HG03571 (cell line): ENCODE data around the gene TMEM167A.

Experiments
- ATAC-seq: cut with Tn5 transposase; IDR thresholded peaks from one replicate; pipeline ENCODE4 v1.9.1; 2021; ENCODE audit not compliant: unreplicated experiment

Gene TMEM167A, protein sequence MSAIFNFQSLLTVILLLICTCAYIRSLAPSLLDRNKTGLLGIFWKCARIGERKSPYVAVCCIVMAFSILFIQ

DNA sequence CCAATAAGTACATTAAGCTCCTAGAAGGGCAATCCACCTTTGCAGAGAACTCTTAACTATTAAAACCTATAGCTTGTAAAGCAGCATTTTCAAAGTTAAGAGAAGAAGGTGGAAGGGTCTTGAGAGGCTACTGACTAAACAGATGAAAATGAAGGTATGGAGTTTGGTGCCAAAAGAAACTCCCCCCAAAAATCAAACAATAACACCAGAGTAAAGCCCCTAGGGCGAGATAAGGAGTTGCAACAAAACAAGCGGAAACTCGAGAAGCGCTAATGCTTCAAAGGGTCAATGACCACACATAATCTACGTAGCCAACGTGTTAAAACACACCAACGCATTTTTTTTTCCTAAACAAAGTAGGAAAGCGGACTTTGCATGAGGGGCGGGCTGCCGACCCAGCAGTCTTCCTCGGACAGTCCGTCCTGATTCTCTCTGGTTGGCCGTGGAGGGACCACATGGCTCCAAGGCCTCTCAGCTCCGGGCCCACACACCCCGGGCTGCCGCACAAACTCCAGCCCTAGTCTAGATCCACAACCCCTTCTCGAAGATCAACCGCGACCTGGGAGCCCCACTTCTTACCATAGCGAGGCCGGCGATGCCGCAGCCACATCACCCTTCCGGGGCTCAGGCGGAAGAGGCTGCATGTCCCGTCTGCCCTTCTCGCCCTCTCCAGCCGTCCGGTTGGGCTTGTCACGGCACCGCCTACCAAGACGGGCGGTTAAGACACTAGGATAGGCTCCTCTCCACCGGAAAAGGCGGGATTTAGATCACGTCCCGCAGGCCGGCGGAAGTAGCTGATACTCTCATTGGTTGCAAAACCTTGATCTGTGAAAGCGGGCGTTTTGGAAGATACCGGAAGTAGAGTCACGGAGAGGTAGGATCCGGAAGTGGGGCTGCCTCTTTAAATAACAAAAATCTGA, at the start of gene TMEM167A, which contains the start of gene XRCC4:
TSS of gene TMEM167A (minus strand) at position 653 of the 920 bp plus-strand sequence. CDS start at position 582, 71 bp downstream.
TSS of gene XRCC4 (plus strand) at position 806 of the 920 bp plus-strand sequence. CDS start 27,373 bp downstream, outside the sequence.
- ATAC-seq = peak; percentile 99

DNA sequence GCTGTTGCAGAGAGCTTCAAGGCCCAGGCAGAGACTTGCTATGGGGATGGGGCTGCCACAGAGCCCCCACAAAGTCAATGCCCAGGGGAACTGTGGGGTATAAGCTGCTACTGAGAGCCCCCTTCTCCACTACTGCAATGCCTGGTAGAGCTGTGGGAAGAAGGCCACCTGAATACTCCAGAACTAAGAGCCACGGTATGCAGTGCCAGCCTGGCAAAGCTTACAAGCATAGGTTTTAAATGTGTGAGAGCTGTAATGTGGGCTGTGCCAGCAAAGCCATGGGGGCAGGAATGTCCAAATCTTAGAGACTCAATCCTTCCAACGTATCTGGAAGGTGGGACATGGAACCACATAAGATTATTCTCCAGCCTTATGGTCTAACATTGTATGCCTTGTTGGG, 49.3 kb upstream of the TMEM167A start:
- ATAC-seq = no peak

GRCh38 chr5:83125560-83125959, 48.4 kb upstream of the TMEM167A start:
- ATAC-seq = no peak

DNA sequence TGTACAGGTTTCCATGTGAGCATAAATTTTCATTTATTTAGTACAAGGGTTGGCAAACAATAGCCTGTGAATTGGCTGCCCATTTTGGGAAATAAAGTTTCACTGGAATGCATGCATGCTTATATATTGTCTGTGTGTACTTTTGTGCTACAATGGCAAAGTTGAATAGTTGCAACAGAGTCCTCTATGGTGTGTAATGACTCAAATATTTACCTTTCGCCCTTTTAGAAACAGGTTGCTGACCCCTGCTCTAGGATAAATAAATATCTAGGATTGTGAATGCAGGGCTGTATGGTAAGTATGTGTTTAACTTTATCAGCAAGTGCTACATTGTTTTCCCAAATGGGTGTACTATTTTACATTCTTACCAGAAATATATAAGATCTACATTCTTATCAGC, 47.4 kb upstream of the TMEM167A start:
- no peak for ATAC-seq

DNA sequence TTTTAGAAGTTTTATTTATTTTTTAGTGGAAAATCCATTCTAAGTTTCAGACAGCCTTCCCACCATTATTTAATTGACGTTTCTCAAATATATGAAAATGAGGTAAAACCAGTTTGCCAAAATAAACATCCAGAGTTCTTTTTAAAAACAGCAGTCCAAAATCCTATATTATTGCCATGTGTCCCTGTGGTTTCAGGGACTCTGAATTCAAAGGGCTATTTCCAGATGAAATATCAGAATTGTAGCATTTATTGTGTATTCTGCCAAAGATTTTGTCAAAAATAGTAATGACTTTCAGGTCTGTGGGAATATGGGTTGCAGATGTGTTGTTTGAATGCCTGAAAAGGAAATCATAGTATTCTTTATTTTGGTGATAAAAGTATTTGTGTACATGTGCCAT, 41.8 kb upstream of the TMEM167A start:
- ATAC-seq = no peak

GRCh38 chr5:83118471-83118870, 41.3 kb upstream of the TMEM167A start:
- no peak for ATAC-seq

DNA sequence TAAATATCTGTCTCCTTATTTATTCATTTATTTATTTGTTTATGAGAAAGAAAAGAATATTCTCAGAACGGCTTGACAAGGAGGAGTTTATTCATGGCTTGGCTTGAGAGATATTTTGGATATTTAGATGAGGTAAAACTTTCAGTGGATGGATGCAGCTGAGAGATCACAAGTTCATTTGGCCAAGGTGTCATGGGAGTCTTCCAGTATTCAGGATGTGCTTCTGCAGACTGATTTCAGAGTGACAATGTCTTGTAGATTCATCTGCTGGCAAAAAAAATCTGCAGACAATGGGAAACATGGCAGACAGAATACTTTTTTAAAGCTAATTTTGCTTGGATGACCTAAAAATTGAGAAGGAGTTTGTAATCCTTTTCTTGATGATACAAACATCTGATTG, 38.6 kb upstream of the TMEM167A start:
- ATAC-seq = no peak

- ATAC-seq = no peak
Observed at GRCh38 chr5:83109380-83109779, 32.2 kb upstream of the TMEM167A start.

DNA sequence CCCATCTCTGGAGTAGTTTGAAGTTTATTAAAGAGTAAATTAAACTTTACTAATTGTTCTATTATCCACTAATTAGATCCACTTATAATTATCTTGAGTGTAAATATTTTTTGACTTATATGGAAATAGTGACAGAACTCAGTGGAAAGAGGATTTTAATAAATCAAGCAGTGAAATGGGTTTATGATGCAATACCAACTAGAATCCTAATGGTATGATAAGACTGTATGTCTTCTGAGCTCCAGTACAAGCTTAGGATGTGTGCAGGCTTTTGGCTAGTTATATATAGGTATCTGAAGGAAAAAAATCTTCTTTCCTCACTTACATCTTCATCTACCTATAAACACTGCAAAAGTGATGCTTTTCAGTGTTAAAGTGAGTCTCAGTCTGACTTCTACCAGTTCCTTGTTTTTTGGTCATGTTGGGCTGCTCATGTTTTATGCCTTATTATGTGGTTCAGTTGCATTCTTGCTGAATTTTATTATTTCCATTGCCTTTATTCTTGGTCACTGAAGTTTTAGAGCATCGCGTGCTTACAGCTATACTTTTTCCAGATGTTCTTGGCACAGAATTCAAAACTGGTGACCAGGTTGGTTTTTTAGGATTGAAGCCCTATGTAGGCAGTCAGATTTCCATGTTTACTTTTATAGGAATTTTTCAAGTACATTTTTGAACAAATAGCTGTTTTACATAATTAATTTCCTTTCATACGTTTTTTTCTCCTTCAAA, 30.7 kb upstream of the TMEM167A start:
- ATAC-seq = no peak

DNA sequence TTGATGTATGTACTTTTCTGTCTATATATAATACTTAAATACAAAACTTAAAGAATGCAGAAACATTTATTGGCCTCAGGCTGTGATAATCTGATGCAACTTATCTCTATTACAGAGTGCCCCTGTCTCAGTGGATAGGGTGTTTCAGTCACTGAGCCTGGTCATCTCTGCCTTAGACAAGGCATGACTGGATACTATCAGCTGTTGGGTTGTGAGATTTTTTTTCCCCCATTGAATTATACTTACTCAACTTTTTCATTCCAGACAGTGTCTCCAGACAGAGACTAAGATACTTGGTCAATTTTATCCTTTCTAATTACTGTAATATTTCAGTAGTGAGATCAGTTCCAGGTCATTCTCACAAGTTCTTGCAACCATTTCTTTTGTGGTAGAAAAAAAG, 26.8 kb upstream of the TMEM167A start:
- no peak for ATAC-seq

DNA sequence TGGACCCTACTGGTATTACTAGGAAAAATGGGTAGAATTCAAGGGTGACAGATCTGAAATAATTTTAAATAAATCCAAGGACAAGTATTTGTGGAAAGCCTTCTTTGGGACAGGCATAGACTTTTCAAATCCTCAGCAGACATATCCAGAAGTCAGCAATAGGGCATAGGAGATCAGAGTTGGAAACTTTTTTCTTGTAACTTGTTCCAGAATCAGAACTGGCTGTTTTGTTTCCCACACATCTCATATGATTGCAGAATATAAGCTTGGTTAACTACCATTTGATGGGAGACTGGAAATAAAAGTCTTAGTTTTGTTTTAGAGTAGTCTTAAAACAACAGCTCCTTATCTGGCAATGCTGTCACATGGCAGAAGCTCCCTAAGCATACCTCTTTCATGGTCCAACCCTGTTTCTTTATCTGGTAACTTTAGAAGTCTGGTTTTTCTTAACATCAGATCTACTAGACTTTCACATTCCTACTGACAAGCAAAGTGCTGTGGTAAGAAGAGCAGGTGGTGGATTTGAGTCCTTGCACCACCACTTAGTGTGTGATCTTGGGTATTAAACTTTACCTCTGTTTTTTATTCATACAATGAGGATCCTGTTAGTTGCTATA, 25.3 kb upstream of the TMEM167A start:
- ATAC-seq = no peak

DNA sequence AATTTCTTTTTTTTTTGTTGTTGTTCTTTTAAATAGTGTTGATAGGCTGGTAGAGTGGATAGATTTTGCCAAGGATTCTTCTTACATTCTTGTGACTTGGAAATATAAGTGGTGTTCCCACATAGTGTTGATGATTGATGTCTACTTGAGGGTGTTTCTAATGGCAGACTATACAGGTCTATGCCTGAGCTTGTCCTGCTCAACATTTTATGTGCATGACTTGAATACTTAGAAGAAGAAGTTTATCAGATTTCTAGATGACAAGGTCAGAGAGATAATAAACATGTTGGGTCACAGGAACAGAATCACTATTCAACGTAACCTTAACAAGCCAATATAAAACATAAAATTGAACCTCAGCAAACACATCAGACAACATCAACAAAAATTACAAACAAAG, 24.3 kb upstream of the TMEM167A start:
- no peak for ATAC-seq

DNA sequence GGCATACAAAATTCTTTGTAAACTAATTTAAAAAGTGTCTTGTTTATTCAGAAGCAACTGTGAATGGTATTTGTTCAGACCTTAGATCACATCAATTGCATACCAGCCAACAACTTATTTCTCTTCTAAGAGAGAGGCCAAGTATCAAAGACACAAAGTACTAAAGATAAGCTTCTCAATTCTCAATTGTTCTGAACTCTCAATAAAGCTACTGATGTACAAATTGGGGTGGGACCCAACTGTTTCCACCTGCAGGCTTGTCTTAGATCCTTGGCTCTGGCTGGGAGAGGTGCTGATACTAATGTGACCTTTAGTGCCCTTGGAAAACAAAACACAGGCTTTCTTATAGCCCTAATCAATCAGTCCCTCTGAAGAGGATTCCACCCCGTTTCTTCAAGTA, 22.3 kb upstream of the TMEM167A start:
- no peak for ATAC-seq

GRCh38 chr5:83099001-83099400, 21.8 kb upstream of the TMEM167A start:
- ATAC-seq = no peak

GRCh38 chr5:83097689-83098231, 20.6 kb upstream of the TMEM167A start:
- ATAC-seq = no peak

DNA sequence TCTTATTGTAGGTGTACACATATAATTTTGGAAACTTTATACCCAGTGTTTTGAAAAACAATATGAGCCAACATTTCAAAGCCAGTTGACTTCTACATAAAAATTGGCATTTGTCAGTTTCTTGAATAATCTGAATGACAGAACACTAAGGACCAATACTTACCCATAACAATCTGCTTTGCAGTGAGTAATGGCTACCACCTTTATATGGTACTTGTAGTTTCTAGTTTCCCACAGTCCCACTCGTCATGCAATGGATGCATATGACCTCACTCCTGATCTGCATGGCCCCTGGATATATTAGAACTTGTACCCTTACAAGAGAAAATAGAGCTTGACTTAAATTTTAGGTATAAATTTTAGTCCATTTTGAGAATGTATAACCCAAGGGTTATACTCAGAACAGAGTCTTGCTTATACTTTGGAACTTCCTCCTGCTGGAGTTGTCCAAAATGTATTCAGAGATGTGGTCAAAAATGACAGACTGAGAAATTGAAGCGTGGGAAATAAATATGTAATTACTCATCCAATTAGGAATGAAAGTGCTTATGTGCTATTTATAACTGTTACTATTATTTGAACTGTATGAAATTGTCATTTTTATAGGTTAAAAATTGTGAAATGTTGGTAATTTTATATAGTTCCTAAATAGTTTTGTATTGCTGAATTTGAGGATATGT, 19.6 kb upstream of the TMEM167A start:
- no peak for ATAC-seq

DNA sequence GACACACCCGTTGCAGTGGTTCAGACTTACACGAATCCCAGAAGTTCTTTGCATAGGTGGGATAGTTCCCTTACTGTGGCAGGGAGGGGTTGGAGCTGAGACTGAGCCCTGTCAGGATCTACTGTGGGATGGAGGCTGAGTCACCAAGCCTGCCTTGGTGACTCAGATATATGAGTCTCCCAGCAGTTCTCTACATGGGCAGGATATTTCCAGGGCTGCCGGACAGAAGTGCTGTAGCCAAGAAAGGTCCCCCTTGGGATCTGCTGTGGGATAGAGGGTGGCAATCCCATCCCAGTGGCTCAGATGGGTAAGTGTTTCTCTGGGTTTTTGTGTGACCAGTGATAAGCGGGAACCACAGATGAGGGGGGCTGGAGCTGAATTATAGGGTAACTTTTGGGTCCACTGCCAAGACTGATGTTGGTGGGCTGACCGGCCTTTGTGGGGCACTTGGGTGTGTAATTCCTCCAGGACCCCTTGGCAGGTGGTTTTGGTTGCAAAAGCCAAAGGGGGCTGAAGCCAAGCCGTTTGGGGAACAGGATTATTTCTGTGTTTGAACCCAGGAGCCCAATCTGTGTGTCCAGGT, 18.9 kb upstream of the TMEM167A start:
- no peak for ATAC-seq

DNA sequence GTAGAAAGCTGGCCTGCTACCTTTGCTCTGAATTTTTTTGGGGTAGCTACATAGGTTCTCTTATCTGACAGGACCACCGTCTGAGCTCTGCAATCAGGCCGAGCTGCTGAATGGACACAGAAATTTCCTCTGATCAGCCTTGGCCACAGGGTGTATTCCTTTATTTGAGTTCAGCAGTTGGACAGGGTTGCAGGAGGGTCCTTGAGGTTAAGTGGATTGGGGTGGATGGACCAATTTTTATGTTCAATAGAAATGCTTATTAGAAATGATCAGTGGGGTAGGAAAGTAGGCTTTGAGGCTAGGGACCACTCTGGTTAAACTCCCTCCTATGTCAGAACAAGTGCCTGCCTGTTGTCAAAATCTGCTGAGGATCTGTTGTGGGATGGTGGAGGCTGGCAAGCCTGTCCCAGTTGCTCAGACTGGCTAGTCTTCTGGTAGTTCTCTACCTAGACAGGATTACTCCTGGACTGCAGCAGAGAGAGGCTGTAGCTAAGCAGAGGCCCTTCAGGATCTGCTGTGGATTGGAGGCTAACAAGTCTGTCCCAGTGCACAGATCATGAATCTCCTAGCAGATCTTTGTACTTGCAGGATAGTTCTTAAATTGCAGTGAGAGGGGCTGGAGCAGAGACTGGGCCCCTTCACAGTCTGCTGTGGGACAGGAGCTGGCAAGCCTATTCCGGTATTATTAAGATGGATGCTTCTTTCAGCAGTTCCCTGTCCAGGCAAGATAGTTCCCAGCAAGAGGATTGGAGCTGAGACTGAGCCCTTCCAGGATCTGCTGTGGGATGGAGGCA, 18.2 kb upstream of the TMEM167A start:
- no peak for ATAC-seq

- ATAC-seq = no peak
Observed at GRCh38 chr5:83093692-83094091, 16.5 kb upstream of the TMEM167A start.
